Mesenchymal stem cell (in vitro differentiated cells and primary cell): ENCODE measurements around the gene P2RY2.

Experiments used
- DNase-seq: peaks from one replicate; pipeline ENCODE4 v3.0.0-alpha.2; 2013
- H2AFZ ChIP-seq: one replicate; pipeline ENCODE4 v1.6.1; 2013; ENCODE audit warnings: low read depth, mild to moderate bottlenecking, control low read depth, inconsistent platforms, low read length, moderate library complexity
- H2AK5ac ChIP-seq: 2 replicates; pipeline ENCODE4 v1.6.1; 2013; ENCODE audit warnings: low read length, moderate library complexity, mild to moderate bottlenecking, inconsistent platforms; ENCODE audit not compliant: severe bottlenecking
- H2BK120ac ChIP-seq: one replicate; pipeline ENCODE4 v1.6.1; 2013; ENCODE audit warnings: low read depth, mild to moderate bottlenecking, inconsistent platforms, low read length, moderate library complexity
- H2BK12ac ChIP-seq, 2 experiments: one replicate each; pipeline ENCODE4 v1.6.1; 2013; ENCODE audit warnings: inconsistent platforms in 2 of 2, low read length in 2 of 2, mild to moderate bottlenecking in 2 of 2, moderate library complexity in 2 of 2, control low read depth in 1 of 2
- H2BK15ac ChIP-seq: one replicate; pipeline ENCODE4 v1.6.1; 2013; ENCODE audit warnings: mild to moderate bottlenecking, low read depth, inconsistent platforms; ENCODE audit not compliant: poor library complexity, severe bottlenecking
- H2BK5ac ChIP-seq: 2 replicates; pipeline ENCODE4 v1.6.1; 2013; ENCODE audit warnings: low read depth, mild to moderate bottlenecking, low read length, control low read depth, inconsistent platforms; ENCODE audit not compliant: poor library complexity, severe bottlenecking
- H3K14ac ChIP-seq, 2 experiments: one replicate each; pipeline ENCODE4 v1.6.1; 2013; ENCODE audit warnings: inconsistent platforms in 2 of 2, low read length in 2 of 2, control low read depth in 1 of 2, mild to moderate bottlenecking in 1 of 2, moderate library complexity in 1 of 2
- H3K18ac ChIP-seq, 2 experiments: one replicate each; pipeline ENCODE4 v1.6.1; 2013; ENCODE audit warnings: inconsistent platforms in 2 of 2, low read length in 2 of 2, control low read depth in 1 of 2, low read depth in 1 of 2, mild to moderate bottlenecking in 1 of 2
- H3K23ac ChIP-seq, 2 experiments: one replicate each; pipeline ENCODE4 v1.6.1; 2013; ENCODE audit warnings: inconsistent platforms in 2 of 2, low read length in 2 of 2, mild to moderate bottlenecking in 2 of 2, moderate library complexity in 2 of 2, control low read depth in 1 of 2
- H3K27ac ChIP-seq: 2 replicates; pipeline ENCODE4 v1.5.1; 2013; ENCODE audit warnings: mild to moderate bottlenecking, moderate library complexity, low read length, control low read depth, inconsistent platforms; ENCODE audit not compliant: poor library complexity, severe bottlenecking
- H3K27me3 ChIP-seq, 2 experiments: 2 replicates each; pipeline versions ENCODE4 v1.6.1 to v1.7.0; 2013; ENCODE audit warnings: low read length in 2 of 2, mild to moderate bottlenecking in 2 of 2, moderate library complexity in 2 of 2, control low read depth in 1 of 2, inconsistent platforms in 1 of 2; ENCODE audit not compliant: control insufficient read depth in 1 of 2, insufficient read depth in 1 of 2
- H3K36me3 ChIP-seq, 2 experiments: 2 replicates each; pipeline versions ENCODE4 v1.6.1 to v1.7.0; 2013; ENCODE audit warnings: low read length in 2 of 2, control low read depth in 1 of 2, inconsistent platforms in 1 of 2, low read depth in 1 of 2, mild to moderate bottlenecking in 1 of 2; ENCODE audit not compliant: insufficient read depth in 2 of 2, control insufficient read depth in 1 of 2
- H3K4ac ChIP-seq, 2 experiments: one replicate each; pipeline ENCODE4 v1.6.1; 2013; ENCODE audit warnings: inconsistent platforms in 2 of 2, low read length in 2 of 2, mild to moderate bottlenecking in 2 of 2, moderate library complexity in 2 of 2, control low read depth in 1 of 2, low read depth in 1 of 2
- H3K4me1 ChIP-seq: 2 replicates; pipeline ENCODE4 v1.6.1; 2013; ENCODE audit warnings: low read depth, low read length, control low read depth; ENCODE audit not compliant: control insufficient read depth, insufficient read depth
- H3K4me2 ChIP-seq: 2 replicates; pipeline ENCODE4 v1.6.1; 2013; ENCODE audit warnings: low read length, mild to moderate bottlenecking, inconsistent platforms; ENCODE audit not compliant: poor library complexity, severe bottlenecking
- H3K4me3 ChIP-seq, 2 experiments: 2 replicates each; pipeline versions ENCODE4 v1.5.1 to v1.7.0; 2013; ENCODE audit warnings: low read length in 2 of 2, mild to moderate bottlenecking in 2 of 2, control low read depth in 1 of 2, low read depth in 1 of 2; ENCODE audit not compliant: insufficient read depth in 1 of 2
- H3K79me1 ChIP-seq: replicated peaks from 2 replicates; pipeline ENCODE4 v1.6.1; 2013; ENCODE audit warnings: mild to moderate bottlenecking, control low read depth, low read length, inconsistent platforms; ENCODE audit not compliant: poor library complexity, severe bottlenecking
- H3K9ac ChIP-seq: 2 replicates; pipeline ENCODE4 v1.7.0; 2013; ENCODE audit warnings: mild to moderate bottlenecking, low read length, moderate library complexity
- H3K9me3 ChIP-seq: 2 replicates; pipeline ENCODE4 v1.7.0; 2013; ENCODE audit warnings: mild to moderate bottlenecking, low read length; ENCODE audit not compliant: control insufficient read depth
- H4K8ac ChIP-seq: one replicate; pipeline ENCODE4 v1.6.1; 2013; ENCODE audit warnings: inconsistent platforms, mild to moderate bottlenecking, low read length, moderate library complexity
- H4K91ac ChIP-seq: one replicate; pipeline ENCODE4 v1.6.1; 2013; ENCODE audit warnings: mild to moderate bottlenecking, low read length, inconsistent platforms
- WGBS: methylation state at CpG from one replicate; pipeline ENCODE4 v1.1.7; 2013; ENCODE audit warnings: mixed read lengths; 5-methylcytosine and 5-hydroxymethylcytosine counted together

The P2RY2 gene

GRCh38 chr11:73213196-73214143 is 4.6 kb upstream of the P2RY2 start:
- WGBS = 83% methylated on average over 7 of the region's 8 CpGs
- Histone ChIP-seq H3K36me3 (no peaks in the 10 kb centered on the region), H2BK5ac (no peak overlapping the region), H2BK12ac (no peak overlapping the region), H3K4me3 (no peak overlapping the region), H3K18ac (no peak overlapping the region), H3K4me2 (no peak overlapping the region), H3K9ac (no peak overlapping the region), H3K9me3 (no peaks in the 10 kb centered on the region), H2BK120ac (no peak overlapping the region), H3K27me3 (peaks cover under 1 to 13% of the 10 kb centered on the region in 2 experiments), H3K4me1 (peaks cover 14% of the 10 kb centered on the region), H4K8ac (no peak overlapping the region), H3K79me1 (no peaks in the 10 kb centered on the region), H4K91ac (no peak overlapping the region), H2AK5ac (no peak overlapping the region), H3K27ac (no peak overlapping the region), H3K4ac (no peak overlapping the region), H2BK15ac (no peak overlapping the region), H3K23ac (no peak overlapping the region), H3K14ac (no peak overlapping the region), H2AFZ (no peak overlapping the region)
- no peak for DNase-seq

DNA sequence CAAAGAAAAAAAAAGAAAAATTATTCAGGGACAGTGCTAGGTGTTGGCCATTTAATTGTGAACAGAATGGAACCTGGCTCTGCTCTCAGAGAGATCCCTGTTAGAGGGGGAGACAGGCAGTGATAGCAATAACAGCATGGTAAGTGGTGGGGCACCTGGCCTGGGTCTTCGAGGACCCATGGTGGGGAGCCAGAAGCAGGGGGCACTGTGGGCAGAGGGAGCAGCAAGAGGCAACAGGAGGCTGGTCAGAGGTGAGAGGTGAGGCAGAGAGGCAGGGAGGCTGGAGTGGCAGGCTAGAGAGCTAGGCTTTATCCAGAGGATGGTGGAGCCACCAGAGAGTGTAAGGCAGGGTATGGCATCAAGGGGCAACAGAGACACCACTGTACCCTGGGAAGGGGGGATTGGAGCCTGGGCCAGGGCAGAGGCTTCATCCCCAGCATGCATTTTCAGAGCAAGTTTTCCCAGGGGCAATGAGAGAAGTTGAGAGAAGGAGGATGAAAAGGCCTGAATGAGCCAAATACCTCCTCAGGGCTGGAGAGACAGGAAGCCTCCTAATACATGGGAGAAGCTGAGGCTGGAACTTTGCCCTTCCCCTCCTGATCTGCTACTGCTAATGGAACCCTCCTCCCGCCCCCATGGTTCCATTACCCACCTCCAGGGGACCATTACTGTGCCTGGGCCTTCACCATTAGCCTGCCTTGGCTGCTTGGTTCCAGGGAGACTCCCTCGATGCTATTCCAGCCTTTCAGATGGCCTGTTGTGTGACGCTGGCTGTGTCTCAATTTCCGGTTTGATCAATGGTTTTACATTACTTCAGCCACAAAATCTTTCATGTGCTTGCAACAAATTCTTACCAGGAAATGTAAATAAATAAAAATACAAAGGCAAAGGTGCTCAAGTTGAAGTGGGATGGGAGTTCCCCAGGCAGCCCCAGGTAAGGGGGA is 2.6 kb upstream of the P2RY2 start:
- H4K8ac ChIP-seq = no peak overlapping the region
- no peaks in the 10 kb centered on the region for H3K79me1 ChIP-seq
- H3K4me2 ChIP-seq = no peak overlapping the region
- H3K14ac ChIP-seq = no peak overlapping the region
- no peak for DNase-seq
- H2BK15ac ChIP-seq = no peak overlapping the region
- no peak overlapping the region for H2AFZ ChIP-seq
- 82% methylated on average over 3 of the region's 5 CpGs for WGBS
- no peak overlapping the region for H2AK5ac ChIP-seq
- peaks cover 19% of the 10 kb centered on the region for H3K4me1 ChIP-seq
- H3K4ac ChIP-seq = no peak overlapping the region
- H2BK12ac ChIP-seq = no peak overlapping the region
- no peaks in the 10 kb centered on the region for H3K9me3 ChIP-seq
- H2BK120ac ChIP-seq = no peak overlapping the region
- peaks cover 17 to 32% of the 10 kb centered on the region in 2 experiments for H3K27me3 ChIP-seq
- no peak overlapping the region for H4K91ac ChIP-seq
- no peak overlapping the region for H3K23ac ChIP-seq
- H3K27ac ChIP-seq = no peak overlapping the region
- H3K18ac ChIP-seq = no peak overlapping the region
- no peak overlapping the region for H3K4me3 ChIP-seq
- H2BK5ac ChIP-seq = no peak overlapping the region
- H3K36me3 ChIP-seq = no peaks in the 10 kb centered on the region
- no peak overlapping the region for H3K9ac ChIP-seq

DNA sequence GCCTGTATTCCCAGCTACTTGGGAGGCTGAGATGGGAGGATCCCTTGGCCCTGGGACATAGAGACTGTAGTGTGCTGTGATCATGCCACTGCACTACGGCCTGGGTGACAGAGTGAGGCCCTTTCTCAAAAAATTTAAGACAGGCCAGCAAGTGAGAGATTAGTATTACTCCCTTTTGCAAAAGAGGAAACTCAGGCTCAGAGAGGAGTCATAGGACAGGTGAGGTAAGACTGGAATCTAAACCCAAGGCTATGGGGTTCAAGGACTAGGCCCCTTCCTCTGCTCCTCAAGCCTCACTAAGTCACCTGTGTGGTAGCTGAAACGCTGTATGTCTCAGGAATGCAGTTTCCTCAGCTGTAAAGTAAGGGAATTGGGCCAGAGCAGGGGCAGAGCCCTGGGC is 1.6 kb upstream of the P2RY2 start:
- Histone ChIP-seq H3K36me3 (no peaks in the 10 kb centered on the region), H3K79me1 (no peaks in the 10 kb centered on the region), H2AK5ac (no peak overlapping the region), H2AFZ (no peak overlapping the region), H4K8ac (no peak overlapping the region), H3K27ac (no peak overlapping the region), H2BK12ac (no peak overlapping the region), H3K4me2 (no peak overlapping the region), H3K23ac (no peak overlapping the region), H3K27me3 (peaks cover 17 to 41% of the 10 kb centered on the region in 2 experiments), H3K9ac (no peak overlapping the region), H2BK5ac (no peak overlapping the region), H3K4me3 (no peak overlapping the region), H4K91ac (no peak overlapping the region), H2BK120ac (no peak overlapping the region), H3K9me3 (no peaks in the 10 kb centered on the region), H3K14ac (no peak overlapping the region), H3K4ac (no peak overlapping the region), H3K18ac (no peak overlapping the region), H3K4me1 (peaks cover 19% of the 10 kb centered on the region), H2BK15ac (no peak overlapping the region)
- 93% methylated on average over 2 of the region's 2 CpGs for WGBS
- DNase-seq = no peak
